ENCODE measurements around the gene REELD1. TPM values are rescaled to one million over a fixed set of nuclear protein-coding genes. Genes with fewer than 3 reads are reported as not detected.

The REELD1 gene
- total RNA-seq, 1 experiment from 2014 or later: not detected

DNA sequence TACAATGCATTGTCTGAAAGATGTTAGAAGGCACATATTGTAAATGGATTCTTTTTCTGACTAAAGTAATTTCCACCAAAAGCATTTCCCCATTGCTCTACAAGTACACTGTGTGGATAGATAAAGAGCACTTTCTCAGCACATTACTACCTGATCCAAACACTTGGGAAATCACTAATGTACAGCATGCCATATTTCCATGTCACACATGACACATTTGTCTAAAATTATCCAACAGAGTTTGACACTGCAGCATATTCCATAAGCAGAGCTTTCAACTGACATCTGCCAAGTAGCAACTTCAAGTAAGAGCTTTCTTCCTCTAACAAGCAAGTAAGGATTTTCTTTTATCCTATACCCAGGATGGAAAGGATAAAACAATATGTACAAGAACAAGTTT, 49.5 kb downstream of the REELD1 start:
- no TSS peak for BruUV-seq (replicated peaks)
- Mint-ChIP-seq H3K36me3 (ENCODE audit: insufficient read depth, unreplicated experiment) (peaks cover 6% of the 10 kb centered on the region), H3K9me3 (ENCODE audit: unreplicated experiment) (no peaks in the 10 kb centered on the region), H3K27ac (ENCODE audit: low read depth, unreplicated experiment) (no peak overlapping the region), H3K27me3 (ENCODE audit: insufficient read depth, unreplicated experiment) (no peaks in the 10 kb centered on the region), H3K4me1 (ENCODE audit: insufficient read depth, unreplicated experiment) (no peaks in the 10 kb centered on the region), H3K4me3 (ENCODE audit: unreplicated experiment) (no peak overlapping the region)
- no peak for DNase-seq (ENCODE audit: unreplicated experiment)
- TF ChIP-seq, protein P1, sequence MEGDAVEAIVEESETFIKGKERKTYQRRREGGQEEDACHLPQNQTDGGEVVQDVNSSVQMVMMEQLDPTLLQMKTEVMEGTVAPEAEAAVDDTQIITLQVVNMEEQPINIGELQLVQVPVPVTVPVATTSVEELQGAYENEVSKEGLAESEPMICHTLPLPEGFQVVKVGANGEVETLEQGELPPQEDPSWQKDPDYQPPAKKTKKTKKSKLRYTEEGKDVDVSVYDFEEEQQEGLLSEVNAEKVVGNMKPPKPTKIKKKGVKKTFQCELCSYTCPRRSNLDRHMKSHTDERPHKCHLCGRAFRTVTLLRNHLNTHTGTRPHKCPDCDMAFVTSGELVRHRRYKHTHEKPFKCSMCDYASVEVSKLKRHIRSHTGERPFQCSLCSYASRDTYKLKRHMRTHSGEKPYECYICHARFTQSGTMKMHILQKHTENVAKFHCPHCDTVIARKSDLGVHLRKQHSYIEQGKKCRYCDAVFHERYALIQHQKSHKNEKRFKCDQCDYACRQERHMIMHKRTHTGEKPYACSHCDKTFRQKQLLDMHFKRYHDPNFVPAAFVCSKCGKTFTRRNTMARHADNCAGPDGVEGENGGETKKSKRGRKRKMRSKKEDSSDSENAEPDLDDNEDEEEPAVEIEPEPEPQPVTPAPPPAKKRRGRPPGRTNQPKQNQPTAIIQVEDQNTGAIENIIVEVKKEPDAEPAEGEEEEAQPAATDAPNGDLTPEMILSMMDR (IDR thresholded peaks at IDR 0.05; ENCODE audit: unreplicated experiment): no peak
- ChIA-PET CTCF (interaction anchor here (0.7 to 1.6 kb wide), 2 partner anchors 18 to 321 kb away, joined by 4 to 5 read pairs; no protein-coding TSS in a partner anchor), POLR2A (no interaction called here)
- intact Hi-C loops (cut with micrococcal nuclease): no loop called here

DNA sequence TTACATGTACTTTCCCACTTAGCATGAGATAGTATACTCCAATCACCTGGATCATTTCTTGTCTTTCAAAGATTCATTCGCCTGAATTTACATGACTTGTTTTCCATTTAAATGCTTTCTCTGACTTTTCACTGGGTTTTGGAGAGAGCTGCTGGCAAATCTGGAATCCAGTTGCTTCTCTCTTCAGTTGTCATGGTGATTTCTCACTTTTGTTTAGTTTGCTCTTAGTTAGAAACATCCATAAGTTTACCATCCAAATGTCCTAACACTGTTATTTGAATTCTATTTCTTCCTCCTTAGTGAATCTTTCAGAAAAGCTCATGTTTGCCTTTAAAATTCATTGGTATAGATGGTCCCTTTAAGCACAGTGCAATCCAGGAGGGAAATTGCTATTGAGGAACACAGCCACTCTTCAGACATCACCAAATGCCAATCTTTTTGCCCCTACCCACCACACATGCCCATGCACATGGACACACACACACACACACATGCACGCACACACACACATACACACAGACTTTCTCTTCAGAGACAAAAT, 51.7 kb downstream of the REELD1 start:
- TF ChIP-seq, protein P1 (IDR thresholded peaks at IDR 0.05; ENCODE audit: unreplicated experiment): no peak
- intact Hi-C loops (cut with micrococcal nuclease): no loop called here
- H3K27ac Mint-ChIP-seq (ENCODE audit: low read depth, unreplicated experiment): no peak overlapping the region
- ChIA-PET CTCF (interaction anchor here (1.5 kb wide), 1 partner anchor 13 kb away, joined by 4 read pairs; no protein-coding TSS in a partner anchor), POLR2A (no interaction called here)
- H3K4me3 Mint-ChIP-seq (ENCODE audit: unreplicated experiment): no peak overlapping the region
- H3K27me3 Mint-ChIP-seq (ENCODE audit: insufficient read depth, unreplicated experiment): no peaks in the 10 kb centered on the region
- DNase-seq (ENCODE audit: unreplicated experiment): no peak
- H3K4me1 Mint-ChIP-seq (ENCODE audit: insufficient read depth, unreplicated experiment): no peaks in the 10 kb centered on the region
- peaks cover 6% of the 10 kb centered on the region for H3K36me3 Mint-ChIP-seq (ENCODE audit: insufficient read depth, unreplicated experiment)
- no TSS peak for BruUV-seq (replicated peaks)
- no peaks in the 10 kb centered on the region for H3K9me3 Mint-ChIP-seq (ENCODE audit: unreplicated experiment)

DNA sequence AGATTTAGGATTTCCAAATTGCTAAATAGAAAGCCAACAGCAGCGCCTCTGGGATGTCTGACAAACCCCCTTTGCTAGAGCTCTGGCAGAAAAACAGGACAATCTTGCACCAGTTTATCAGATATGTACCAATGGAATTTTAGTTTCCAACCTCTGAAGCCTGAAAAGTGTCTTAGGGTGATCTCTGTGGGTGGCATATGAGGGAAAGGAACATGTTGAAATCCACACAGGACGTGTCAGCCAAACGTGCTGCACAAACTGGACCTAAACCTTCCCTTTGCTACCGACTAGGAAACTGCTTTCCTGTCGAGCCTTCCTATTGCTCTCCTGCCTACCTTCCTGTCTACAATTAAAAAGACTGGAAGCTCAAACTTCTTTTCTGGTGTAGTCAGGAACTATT, 53.5 kb downstream of the REELD1 start:
- H3K4me3 Mint-ChIP-seq (ENCODE audit: unreplicated experiment): no peak overlapping the region
- intact Hi-C loops (cut with micrococcal nuclease): no loop called here
- no TSS peak for BruUV-seq (replicated peaks)
- ChIA-PET CTCF (interaction anchor here (0.7 kb wide), 1 partner anchor 695 kb away, joined by 4 read pairs; no protein-coding TSS in a partner anchor), POLR2A (no interaction called here)
- DNase-seq (ENCODE audit: unreplicated experiment): no peak
- H3K27me3 Mint-ChIP-seq (ENCODE audit: insufficient read depth, unreplicated experiment): no peaks in the 10 kb centered on the region
- H3K4me1 Mint-ChIP-seq (ENCODE audit: insufficient read depth, unreplicated experiment): no peaks in the 10 kb centered on the region
- TF ChIP-seq, protein P1 (IDR thresholded peaks at IDR 0.05; ENCODE audit: unreplicated experiment): no peak
- H3K9me3 Mint-ChIP-seq (ENCODE audit: unreplicated experiment): no peaks in the 10 kb centered on the region
- H3K27ac Mint-ChIP-seq (ENCODE audit: low read depth, unreplicated experiment): no peak overlapping the region
- peaks cover 5% of the 10 kb centered on the region for H3K36me3 Mint-ChIP-seq (ENCODE audit: insufficient read depth, unreplicated experiment)

DNA sequence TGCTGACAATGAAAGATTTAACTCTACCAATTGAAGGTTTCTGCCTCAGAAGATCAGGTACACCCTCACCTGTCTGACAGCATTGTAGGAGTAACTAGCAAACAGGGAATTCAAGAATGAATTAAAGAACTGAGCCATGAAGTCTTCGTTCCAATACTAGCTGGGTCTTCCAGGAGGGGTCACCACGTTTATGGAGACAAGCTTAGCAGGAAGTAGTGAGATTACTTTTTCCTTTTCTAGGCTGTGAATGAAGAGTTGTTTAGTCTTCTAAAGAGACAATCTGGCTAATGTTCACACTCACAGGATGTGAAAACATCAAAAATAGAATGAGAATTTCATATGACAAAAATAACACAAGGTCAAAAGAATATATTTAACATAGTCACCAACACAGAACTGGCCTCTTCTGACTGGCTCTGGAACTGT, 54.9 kb downstream of the REELD1 start:
- no peaks in the 10 kb centered on the region for H3K9me3 Mint-ChIP-seq (ENCODE audit: unreplicated experiment)
- no peaks in the 10 kb centered on the region for H3K36me3 Mint-ChIP-seq (ENCODE audit: insufficient read depth, unreplicated experiment)
- H3K4me1 Mint-ChIP-seq (ENCODE audit: insufficient read depth, unreplicated experiment): no peaks in the 10 kb centered on the region
- intact Hi-C loops (cut with micrococcal nuclease): no loop called here
- TF ChIP-seq, protein P1 (IDR thresholded peaks at IDR 0.05; ENCODE audit: unreplicated experiment): no peak
- DNase-seq (ENCODE audit: unreplicated experiment): no peak
- ChIA-PET CTCF (no interaction called here), POLR2A (interaction anchor here (0.7 kb wide), 1 partner anchor 9 kb away, joined by 3 read pairs; no protein-coding TSS in a partner anchor)
- H3K27ac Mint-ChIP-seq (ENCODE audit: low read depth, unreplicated experiment): no peak overlapping the region
- BruUV-seq (replicated peaks): no TSS peak
- no peaks in the 10 kb centered on the region for H3K27me3 Mint-ChIP-seq (ENCODE audit: insufficient read depth, unreplicated experiment)
- no peak overlapping the region for H3K4me3 Mint-ChIP-seq (ENCODE audit: unreplicated experiment)
